ENCODE measurements around the gene IL4. TPM values are rescaled to one million over a fixed set of nuclear protein-coding genes. Genes with fewer than 3 reads are reported as not detected.
"Not testable (repeated sequence)": the region's sequence is repeated elsewhere in the genome, so short reads cannot be mapped to it uniquely, and the experiment has no call there.

IL4 gene
- not detected for polyA plus RNA-seq (2012; ENCODE audit: missing spikeins)

DNA sequence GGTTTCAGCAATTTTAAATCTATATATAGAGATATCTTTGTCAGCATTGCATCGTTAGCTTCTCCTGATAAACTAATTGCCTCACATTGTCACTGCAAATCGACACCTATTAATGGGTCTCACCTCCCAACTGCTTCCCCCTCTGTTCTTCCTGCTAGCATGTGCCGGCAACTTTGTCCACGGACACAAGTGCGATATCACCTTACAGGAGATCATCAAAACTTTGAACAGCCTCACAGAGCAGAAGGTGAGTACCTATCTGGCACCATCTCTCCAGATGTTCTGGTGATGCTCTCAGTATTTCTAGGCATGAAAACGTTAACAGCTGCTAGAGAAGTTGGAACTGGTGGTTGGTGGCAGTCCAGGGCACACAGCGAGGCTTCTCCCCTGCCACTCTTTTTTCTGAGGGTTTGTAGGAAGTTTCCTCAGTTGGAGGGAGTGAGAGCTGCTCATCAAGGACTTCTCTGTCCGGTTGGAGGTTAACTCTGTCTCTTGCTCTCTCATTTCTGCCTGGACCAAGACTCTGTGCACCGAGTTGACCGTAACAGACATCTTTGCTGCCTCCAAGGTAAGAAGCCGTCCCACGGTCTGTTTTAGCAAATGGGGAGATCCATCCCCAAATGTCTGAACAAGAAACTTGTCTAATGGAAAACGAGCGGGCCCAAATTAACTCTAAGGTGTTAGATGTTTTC is at the start of gene IL4:
Gene IL4, plus strand, starts transcription at position 51 of the 692 bp plus-strand sequence. Its CDS starts 62 bp downstream, at position 113.
- no peak for DNase-seq (ENCODE audit: insufficient read length)
- no peak for TF ChIP-seq TAF1 (IDR thresholded peaks at IDR 0.05; ENCODE audit: borderline replicate concordance, low read depth, low read length)
- TF ChIP-seq POLR2A (IDR thresholded peaks at IDR 0.05; ENCODE audit: low read depth, low read length): no peak
- TF ChIP-seq POLR2AphosphoS5 (IDR thresholded peaks at IDR 0.05; ENCODE audit: low read depth, low read length): no peak
- FAIRE-seq: peak; percentile 5

DNA sequence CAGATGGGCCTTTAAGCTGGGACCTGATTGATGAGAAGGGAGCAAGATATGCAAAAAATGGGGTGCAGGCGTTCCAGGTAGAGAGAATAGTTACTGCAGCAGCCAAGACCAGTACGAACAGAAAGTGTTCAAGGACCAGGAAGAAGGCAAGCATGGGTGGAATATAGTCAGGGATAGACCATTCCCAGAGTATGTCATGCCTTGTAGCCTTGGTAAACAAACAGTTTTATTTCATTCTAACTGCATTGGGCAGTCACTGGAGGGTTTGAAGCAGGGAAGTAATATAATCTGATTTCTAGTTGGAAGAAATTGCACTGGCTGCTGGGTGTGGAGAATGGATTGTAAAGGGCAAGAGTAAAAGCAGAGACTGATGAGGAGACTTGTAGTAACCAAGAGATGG is 46.3 kb upstream of the IL4 start:
- TF ChIP-seq POLR2AphosphoS5 (IDR thresholded peaks at IDR 0.05; ENCODE audit: low read depth, low read length): no peak
- TF ChIP-seq POLR2A (IDR thresholded peaks at IDR 0.05; ENCODE audit: low read depth, low read length): no peak
- no peak for TF ChIP-seq TAF1 (IDR thresholded peaks at IDR 0.05; ENCODE audit: borderline replicate concordance, low read depth, low read length)
- DNase-seq (ENCODE audit: insufficient read length) (no peak), FAIRE-seq (peak; percentile 67)

DNA sequence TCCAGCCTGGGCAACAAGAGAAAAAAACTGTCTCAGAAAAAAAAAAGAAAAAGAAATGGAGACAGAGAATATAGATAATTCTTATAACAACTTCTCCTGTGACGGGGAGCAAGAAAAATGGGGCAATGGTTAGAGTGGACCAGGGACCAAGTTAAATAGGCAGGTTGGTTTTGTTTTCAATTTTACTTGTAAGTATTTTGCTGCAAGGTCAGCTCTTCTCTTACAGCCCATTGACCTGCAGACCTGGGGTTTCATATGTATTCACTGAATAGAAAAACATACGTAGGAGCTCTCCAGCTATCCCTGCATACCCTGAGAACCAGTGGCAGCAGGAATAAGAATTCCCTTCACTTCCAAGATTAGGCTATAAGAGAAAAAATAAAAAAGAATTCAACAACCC is 45.0 kb upstream of the IL4 start:
- DNase-seq (ENCODE audit: insufficient read length) (no peak), FAIRE-seq (no peak)
- TF ChIP-seq POLR2A (IDR thresholded peaks at IDR 0.05; ENCODE audit: low read depth, low read length): no peak

DNA sequence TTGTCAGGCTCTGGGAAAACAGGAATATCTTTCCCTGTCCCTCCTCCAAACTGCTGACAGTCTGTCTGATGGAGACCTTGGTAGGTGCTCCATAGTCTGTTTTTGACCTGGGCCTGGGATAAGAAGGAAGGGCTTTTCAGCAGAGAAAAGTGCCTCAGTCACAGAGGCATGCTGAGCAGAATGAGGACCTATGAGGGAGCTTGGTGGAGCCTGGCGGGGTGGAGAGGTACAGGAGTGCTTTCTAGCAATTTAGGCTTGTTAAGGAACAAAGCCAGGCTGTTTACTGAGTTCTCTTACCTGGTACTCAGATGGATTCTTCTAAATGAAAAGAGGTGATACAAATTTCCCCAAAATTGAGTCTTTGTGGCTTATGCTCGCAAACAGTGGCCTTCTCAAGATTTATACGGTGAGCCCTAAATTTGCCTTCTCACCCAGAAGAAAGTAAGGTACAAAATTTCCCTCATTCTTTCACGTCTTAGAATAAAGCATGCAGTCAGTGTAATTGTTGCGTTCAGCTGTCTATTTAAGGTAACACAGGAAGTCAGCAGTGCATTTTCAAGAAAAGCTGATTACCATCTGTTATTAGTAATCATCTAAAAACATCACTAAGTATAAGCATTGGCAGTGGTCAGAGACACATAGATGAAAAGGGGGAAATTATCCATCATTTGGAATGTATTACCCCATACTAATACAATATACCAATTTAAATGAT is 44.4 kb upstream of the IL4 start:
- DNase-seq (ENCODE audit: insufficient read length) (no peak), FAIRE-seq (peak; percentile 95)
- TF ChIP-seq TAF1 (IDR thresholded peaks at IDR 0.05; ENCODE audit: borderline replicate concordance, low read depth, low read length) (no peak), POLR2AphosphoS5 (IDR thresholded peaks at IDR 0.05; ENCODE audit: low read depth, low read length) (no peak), POLR2A (IDR thresholded peaks at IDR 0.05; ENCODE audit: low read depth, low read length) (no peak; the same call in none of the 2 replicates)

DNA sequence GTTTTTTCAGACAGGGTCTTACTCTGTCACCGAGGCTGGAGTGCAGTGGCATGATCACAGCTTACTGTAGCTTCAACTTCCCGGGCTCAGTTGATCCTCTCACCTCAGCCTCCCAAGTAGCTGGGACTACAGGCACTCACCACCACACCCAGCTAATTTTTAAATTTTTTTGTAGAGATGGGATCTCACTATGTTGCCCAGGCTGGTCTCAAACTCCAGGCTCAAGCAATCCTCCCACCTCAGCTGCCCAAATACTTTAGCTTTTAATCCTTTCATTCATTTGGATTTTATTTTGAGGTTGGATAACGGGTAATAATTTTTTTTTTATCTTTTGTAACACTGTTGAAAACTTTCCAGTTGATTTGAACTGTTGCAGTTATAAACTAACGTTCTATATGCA is 40.2 kb upstream of the IL4 start:
- DNase-seq (ENCODE audit: insufficient read length); FAIRE-seq: not testable (repeated sequence)

DNA sequence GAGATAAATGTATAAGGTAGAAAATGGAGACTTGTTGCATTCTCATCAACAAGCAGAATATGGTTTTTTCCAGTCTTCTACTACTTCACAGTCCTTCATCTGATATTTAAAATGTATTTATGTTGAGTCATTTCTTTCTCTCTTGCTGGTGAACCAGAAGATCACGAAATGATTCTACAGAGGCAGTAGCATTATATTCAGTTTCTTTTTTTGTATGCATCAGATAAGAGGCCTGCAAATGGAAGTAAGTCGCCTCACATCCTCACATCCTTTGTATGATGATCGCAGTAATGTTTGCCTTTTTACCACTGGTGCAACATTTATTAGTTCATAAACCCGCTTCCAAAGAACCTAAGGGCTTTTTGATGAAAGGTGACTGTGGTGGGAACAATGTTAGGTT is 37.9 kb upstream of the IL4 start:
- peak; percentile 93 for FAIRE-seq
- TF ChIP-seq POLR2AphosphoS5 (IDR thresholded peaks at IDR 0.05; ENCODE audit: low read depth, low read length): no peak
- TF ChIP-seq POLR2A (IDR thresholded peaks at IDR 0.05; ENCODE audit: low read depth, low read length): peak; percentile 46; the same call in 1 of the 2 replicates
- no peak for TF ChIP-seq TAF1 (IDR thresholded peaks at IDR 0.05; ENCODE audit: borderline replicate concordance, low read depth, low read length)
- DNase-seq (ENCODE audit: insufficient read length): no peak

DNA sequence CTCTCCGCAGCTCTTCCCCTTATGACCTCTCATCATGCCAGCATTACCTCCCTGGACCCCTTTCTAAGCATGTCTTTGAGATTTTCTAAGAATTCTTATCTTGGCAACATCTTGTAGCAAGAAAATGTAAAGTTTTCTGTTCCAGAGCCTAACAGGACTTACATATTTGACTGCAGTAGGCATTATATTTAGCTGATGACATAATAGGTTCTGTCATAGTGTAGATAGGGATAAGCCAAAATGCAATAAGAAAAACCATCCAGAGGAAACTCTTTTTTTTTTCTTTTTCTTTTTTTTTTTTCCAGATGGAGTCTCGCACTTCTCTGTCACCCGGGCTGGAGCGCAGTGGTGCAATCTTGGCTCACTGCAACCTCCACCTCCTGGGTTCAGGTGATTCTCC is 36.5 kb upstream of the IL4 start:
- FAIRE-seq (no peak), DNase-seq (ENCODE audit: insufficient read length) (no peak)
- TF ChIP-seq POLR2A (IDR thresholded peaks at IDR 0.05; ENCODE audit: low read depth, low read length) (no peak), TAF1 (IDR thresholded peaks at IDR 0.05; ENCODE audit: borderline replicate concordance, low read depth, low read length) (no peak), POLR2AphosphoS5 (IDR thresholded peaks at IDR 0.05; ENCODE audit: low read depth, low read length) (no peak)

DNA sequence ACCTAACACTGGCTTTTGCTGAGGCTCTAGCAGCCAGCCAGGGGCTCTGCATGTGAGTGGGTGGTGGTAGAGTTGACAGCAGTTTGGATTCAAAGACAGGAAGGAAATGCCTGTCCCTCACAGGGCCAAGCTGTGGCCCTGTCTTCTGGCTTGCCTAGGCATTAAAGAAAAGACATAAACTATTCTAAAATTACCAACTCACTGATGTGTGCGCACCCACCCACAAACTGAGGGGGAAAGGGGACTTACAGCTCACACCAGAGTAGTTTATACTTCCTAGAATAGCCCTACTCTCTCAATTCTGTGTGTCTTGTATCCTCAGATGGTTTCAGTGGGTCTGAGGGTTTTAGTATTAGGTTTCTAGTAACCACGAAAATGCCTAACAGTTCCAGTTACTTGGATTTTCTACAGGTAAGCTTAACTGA is 34.1 kb upstream of the IL4 start:
- no peak for DNase-seq (ENCODE audit: insufficient read length)
- TF ChIP-seq POLR2A (IDR thresholded peaks at IDR 0.05; ENCODE audit: low read depth, low read length) (peak; percentile 30; the same call in 1 of the 2 replicates), POLR2AphosphoS5 (IDR thresholded peaks at IDR 0.05; ENCODE audit: low read depth, low read length) (no peak)
- FAIRE-seq: peak; percentile 99

DNA sequence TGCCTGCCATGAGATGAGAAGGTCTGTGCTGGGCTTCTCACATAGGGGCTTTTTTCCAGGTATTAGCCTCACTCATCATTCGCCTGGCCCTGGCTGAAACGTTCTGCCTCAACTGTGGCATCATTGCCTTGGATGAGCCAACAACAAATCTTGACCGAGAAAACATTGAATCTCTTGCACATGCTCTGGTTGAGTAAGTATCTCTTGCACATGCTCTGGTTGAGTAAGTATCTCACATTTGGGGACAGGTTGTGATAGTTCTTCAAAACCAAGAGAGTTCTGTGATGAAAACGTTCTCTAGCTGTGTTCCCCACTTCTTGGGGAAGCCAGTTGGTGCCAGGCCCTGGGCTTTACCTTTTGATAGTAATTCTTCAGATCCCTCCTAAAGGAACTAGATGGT is 33.2 kb upstream of the IL4 start:
- TF ChIP-seq POLR2AphosphoS5 (IDR thresholded peaks at IDR 0.05; ENCODE audit: low read depth, low read length) (no peak), POLR2A (IDR thresholded peaks at IDR 0.05; ENCODE audit: low read depth, low read length) (peak; percentile 38; the same call in 1 of the 2 replicates)
- no peak for FAIRE-seq
- no peak for DNase-seq (ENCODE audit: insufficient read length)

DNA sequence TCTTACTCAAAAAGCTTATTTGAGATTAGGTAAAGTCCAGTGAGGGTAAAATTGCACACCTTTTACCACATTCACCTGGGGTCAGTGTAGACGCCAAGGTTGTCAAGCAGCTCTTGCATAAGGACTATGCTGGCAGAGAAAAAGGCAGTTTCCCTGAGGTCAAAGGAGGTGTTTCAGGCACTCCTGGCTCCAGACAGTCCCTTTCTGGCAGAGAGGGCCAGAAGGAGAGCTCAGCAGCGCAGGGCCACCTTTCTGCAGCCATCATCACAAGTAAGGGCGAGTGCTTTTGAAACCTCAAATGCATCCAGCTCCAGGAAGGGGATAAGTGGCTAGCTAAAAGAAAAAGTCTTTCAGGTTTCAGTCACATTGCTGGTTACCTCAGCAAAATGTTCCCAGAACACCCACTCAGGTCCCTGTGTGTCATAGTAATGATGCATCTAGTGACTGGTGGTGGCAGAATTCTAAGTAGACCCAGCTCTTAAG is 32.5 kb upstream of the IL4 start:
- TF ChIP-seq POLR2A (IDR thresholded peaks at IDR 0.05; ENCODE audit: low read depth, low read length): no peak; the same call in 1 of the 2 replicates
- FAIRE-seq (peak; percentile 82), DNase-seq (ENCODE audit: insufficient read length) (no peak)

DNA sequence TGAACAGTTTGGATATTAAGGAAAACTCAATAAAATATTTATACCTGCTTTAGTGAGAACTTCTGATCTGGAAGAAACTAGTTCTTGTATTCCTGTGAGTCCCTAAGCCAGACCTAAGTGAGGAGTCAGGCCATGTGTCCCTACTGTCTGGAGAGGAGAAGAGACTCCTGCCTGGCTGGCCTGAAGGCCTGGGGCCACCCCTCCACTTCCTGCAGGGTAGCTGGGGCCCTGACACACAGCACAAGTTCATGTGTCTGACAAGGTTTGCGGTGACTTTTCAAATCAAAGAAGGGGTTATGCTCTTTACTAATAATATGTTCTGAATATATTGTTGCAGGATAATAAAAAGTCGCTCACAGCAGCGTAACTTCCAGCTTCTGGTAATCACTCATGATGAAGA is 31.9 kb upstream of the IL4 start:
- no peak for TF ChIP-seq POLR2AphosphoS5 (IDR thresholded peaks at IDR 0.05; ENCODE audit: low read depth, low read length)
- no peak for TF ChIP-seq POLR2A (IDR thresholded peaks at IDR 0.05; ENCODE audit: low read depth, low read length)
- no peak for TF ChIP-seq TAF1 (IDR thresholded peaks at IDR 0.05; ENCODE audit: borderline replicate concordance, low read depth, low read length)
- no peak for DNase-seq (ENCODE audit: insufficient read length)
- peak; percentile 57 for FAIRE-seq

DNA sequence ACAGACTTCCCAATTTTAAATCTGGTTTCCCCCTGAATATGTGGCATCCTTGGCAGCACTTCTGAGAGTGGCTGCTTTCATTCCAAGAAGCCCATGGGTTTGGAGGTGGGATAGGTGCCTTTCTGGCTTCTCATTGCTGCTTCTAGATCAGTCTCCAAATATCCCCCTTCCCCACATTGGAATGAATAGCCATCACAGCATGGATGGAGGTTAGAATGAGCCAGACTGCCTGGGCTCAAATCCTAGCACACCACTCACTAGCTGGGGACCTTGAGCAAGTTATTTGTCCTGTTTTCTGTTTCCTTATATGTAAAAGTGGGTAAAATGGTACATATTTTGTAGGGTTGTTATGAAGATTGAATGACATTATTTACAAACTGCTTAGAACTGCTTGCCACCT is 29.6 kb upstream of the IL4 start:
- DNase-seq (ENCODE audit: insufficient read length) (no peak), FAIRE-seq (peak; percentile 17)
- TF ChIP-seq POLR2A (IDR thresholded peaks at IDR 0.05; ENCODE audit: low read depth, low read length): no peak
- TF ChIP-seq TAF1 (IDR thresholded peaks at IDR 0.05; ENCODE audit: borderline replicate concordance, low read depth, low read length): no peak
- no peak for TF ChIP-seq POLR2AphosphoS5 (IDR thresholded peaks at IDR 0.05; ENCODE audit: low read depth, low read length)

Measured in GM12892 (cell line).